Endothelial cell of hepatic sinusoid (primary cell): ENCODE results near the gene SPECC1L.

Source experiments
- in situ Hi-C: cut with HindIII; loops from 2 replicates; pipeline ENCODE4 v1.10.0; 2017; ENCODE audit warnings: low sequenced_read_pairs

Gene SPECC1L

DNA sequence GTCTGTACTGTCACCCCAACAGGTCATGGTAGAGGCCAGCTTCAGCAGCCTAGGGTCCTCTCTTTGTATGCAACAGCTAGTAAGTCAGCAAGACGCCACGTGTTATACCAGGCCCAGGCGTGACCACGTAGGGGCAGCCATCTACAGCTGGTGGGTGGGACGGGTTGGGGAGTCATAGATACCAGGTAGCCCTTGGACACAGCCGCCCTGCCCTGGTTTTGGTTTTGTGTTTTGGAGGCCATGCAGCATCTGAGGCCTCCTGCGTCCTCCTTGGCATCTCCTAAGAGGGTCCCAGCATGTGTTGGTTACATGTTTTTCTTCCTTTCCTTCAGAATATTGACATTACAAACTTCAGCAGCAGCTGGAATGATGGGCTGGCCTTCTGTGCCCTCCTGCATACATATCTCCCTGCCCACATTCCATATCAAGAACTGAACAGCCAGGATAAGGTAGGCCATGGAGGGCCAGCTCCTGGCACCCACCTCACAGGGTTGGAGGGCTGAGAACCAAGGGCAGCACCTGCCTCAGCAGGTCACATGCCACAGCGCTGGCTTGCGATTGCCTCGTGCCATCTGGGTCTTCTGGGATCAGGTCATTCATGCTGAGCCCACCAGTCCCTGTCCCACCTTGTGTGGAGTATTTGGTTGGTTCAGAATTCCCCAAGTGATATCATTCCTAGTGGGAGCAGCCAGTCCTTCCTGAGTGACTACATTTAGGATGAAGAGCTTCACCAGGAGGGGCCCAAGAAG is 140.8 kb downstream of the SPECC1L start:
- in situ Hi-C loops = no loop called here

DNA sequence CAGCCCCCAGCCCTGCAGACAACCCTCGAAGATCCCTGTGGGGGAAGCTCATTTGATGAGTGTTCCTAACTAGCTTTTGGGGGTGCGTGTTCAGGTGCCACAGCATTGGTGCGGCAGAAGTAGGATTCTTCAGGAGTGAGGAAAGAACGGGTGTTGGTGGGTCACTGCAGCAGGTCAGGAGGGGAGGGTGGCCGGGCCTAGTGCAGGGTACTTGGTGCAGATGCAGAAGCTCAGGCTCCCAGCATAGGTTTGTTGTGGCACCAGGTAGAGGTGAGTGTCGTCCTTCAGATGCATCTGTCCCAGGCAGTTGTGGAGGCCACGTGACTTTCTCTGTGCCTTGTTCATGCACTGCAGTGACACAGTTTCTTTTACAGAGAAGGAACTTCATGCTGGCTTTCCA is 141.6 kb downstream of the SPECC1L start:
- in situ Hi-C loops = no loop called here

DNA sequence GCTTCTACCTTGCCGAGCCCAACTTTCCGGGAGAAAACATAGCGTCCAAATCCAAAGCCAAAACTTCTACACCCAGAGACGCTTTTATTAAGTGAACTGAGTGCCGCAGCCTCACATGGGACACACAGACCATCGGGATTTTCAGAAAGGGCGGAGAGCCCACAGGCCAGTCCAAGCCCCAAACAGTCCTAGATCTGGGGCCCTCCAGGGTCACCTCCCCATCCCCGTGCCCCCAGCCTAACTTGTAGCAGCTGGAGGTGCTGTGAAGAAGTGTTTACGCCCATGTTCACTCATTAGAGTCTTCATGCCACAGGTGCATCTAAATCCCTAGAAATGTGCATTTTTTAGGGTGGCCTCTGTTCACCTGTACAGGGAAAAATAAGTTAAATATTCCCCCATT is 142.6 kb downstream of the SPECC1L start:
- in situ Hi-C loops = no loop called here

DNA sequence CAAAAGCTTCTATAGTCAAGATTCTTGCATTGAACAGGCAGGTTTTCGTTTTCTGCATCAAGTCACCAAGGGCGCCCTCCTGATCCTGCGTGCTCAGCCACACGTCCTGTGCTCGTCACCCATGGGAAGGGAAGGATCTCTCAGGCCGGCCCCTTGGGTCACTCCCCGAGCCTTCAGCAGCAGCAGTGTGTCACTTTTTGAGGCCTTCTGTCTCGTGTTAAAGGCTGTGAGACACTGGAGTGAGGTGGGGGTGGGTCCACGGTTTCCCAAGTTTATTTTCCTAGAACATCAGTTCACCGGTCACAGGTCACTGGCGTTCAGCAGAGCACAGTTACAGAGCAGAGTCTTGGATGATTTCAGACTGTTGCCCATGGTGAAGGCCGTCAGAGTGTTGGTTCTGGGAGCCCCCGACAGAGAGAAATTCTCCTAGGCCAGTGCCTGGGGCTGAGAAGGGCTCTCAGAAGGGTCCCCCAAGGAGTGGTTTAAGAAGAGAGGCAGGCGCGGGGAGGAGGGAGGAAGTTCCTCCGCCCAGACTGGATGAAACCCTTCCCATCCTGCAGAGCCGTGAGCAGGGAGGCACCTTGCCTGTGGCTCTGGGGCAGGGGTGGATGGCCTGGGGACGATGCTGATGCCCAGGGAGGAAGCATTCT is 143.2 kb downstream of the SPECC1L start:
- in situ Hi-C loops = no loop called here

DNA sequence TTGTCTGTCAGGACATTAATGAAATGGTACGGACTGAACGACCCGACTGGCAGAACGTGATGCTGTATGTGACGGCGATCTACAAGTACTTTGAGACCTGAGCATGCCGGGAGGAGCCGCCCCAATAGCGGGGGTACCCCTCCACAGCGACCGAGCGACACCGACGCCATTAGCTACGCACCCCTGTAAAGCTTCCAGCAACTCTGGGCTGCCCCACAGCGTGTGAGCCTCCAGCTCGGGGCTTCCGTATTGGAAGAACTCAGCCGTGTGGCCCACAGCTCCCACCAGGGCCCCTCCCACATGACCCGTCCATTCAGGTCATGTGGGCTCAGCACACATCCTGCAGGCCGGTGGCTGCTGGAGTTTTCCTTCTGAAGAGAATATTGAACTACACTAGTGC is 143.9 kb downstream of the SPECC1L start:
- in situ Hi-C loops = no loop called here

DNA sequence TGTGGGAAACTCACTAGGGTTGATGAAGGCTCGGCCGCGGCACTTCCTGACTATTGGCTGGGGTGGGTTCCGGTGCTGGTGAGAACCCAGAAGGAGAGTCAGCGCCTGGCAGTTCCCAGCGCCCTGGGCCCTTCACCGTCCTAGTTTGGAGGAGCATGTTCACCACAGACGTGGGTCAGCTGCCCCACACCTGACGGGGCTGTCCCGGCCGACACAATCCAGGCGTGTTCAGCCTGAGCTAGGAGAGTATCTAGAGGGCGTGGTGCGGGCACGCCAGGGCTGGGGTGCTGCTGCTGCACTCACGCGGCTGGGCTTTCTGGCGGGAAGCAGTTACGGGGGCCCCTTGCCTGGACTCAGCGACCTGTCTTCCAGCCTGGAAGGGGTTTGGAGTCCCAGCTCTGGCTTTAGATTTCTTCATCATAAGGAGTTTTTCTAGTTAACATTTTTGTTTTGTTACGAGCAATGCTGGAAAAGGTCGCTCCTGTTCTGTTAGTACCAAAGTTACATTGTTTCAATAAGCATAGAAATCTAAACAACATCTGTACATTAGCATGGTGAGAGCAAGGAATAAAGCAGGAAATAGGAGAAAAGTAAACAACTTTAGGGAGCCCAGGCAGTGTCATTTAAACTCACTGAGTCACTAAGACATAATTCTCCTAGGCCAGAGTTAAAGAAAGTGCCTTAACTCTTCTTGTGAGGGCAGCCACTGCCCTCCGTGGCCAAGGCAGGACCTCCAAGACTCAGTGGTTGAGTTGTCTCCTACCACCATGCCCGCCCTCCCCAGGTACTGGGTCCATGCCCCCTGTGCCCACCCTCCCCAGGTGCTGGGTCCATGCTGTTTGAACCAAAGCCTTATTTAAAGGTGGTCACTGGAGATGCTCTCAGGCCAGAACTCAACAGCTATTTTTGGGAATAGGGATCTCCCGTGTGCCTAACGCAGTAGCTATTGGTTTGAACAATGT is 144.6 kb downstream of the SPECC1L start:
- in situ Hi-C loops = no loop called here

DNA sequence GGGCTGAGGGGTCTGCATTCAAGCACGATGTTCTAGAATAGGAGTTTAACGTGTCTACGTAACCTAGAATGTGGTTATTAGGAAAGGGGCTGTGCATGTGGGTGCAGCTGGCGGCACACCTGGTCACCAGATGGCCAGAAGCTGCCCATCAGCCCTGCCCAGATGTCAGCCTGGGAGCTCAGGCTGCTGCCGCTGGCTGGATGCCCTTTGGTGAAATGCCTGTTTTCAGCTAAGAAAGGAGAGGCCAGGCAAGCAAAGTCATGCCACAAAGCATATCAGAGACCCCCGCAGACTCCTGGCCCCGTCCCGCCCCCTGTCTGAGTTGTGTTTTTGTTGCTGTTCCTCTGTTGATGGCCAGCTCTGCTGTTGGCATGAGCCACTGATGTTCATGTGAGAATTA is 145.5 kb downstream of the SPECC1L start:
- in situ Hi-C loops = no loop called here

DNA sequence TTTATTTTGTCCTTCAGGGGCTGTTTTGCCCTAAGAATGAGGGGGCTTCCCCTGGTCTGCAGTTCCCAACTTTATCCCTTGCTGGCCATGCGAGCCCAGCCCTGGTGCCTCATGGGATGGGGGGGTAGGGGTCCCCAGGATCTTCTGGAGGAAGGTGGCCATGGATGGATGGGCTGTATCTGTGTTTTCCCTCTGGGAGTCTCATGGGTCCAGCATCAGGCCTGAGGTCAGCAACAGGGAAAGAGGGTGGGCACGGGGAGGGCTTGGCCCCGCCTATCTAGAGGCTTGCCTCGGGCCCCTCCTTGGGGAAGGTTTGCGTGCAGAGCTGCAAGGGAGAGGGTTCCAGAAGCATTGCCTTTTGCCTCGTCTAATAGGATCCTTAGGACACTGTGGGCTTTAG is 146.0 kb downstream of the SPECC1L start:
- in situ Hi-C loops = no loop called here

DNA sequence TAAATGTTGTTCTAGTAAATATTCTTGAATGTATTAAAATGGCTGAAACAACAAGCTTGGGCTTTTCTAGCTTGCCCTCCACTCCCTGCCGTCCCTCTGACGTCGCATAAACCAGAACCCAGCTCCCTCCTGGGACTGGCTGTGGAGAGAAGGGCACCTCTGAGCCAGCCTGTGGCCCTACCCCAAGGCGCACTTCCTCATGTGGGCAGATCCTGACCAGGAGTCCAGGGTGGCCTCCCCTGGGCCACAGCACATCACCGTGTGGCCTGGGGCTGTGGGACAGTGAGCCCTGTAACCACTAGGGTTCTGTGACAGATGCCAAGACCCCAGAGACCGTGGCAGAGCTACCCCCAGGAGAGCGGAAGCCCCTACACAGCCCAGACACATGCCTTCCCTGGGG is 146.6 kb downstream of the SPECC1L start:
- in situ Hi-C loops = no loop called here

DNA sequence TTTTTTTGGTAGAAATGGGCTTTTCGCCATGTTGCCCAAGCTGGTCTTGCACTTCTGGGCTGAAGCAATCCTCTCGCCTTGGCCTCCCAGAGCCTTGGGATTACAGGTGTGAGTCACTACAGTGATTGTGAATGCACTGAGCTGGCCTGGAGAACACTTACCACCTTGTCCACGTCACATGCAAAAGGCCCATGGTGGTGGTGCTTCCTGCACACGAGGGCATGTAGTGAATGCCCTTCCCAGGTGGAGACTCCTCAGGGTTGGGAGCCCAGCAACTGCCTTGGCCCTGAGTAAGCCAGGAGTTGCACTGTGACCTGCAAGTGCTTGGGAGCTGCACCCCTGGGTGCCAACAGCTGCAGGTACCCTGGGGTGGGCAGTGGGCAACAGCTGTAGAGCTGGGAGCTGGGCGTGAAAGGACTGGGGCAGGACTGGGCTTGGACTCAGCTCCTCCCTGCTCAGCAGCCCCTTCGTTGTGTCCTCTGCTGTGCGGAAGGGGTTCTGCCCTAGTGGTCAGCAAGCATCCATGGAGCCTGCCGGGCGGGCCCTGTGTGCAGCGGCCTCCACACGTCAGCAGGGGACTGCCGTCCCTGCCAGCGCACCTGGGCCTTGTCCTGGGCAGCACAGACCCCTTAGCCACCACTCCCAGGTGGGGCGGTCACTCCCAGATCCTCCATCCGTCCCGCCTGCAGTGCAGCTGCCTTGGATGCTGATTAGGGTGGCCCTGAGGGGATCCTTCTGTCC is 147.4 kb downstream of the SPECC1L start:
- in situ Hi-C loops = no loop called here

DNA sequence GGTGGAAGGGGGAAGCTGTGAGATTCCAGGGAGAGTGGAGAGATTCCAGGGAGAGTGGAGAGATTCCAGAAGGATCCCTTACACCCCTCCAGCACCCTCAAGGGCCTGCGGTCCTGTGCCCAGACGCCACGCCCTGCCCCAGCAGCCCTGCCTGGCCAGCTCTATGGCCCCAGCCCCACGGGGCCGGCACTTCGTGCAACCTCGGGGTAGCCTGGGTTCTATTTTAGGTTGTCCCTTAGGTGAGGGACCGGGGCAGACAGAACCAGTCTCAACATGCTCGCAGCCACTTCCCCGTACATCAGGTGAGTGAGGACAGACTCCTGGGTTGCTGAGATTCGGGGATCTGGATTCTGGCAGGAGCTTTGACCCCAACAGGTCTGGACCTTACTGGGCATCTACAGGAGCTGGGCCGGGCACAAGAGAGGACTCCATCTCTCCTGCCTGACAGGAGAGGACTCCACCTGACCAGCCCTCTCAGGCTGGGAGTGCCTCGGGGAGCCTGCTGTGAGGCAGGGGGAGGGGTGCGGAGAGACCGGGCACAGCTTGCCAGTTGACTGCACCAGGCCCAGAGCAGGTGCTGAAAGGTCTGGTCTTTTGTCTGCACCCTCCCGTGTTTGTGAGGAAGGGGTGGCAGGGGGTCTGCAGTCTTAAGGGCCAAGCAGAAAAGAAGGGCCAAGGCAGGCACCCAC is 148.3 kb downstream of the SPECC1L start:
- in situ Hi-C loops = no loop called here

DNA sequence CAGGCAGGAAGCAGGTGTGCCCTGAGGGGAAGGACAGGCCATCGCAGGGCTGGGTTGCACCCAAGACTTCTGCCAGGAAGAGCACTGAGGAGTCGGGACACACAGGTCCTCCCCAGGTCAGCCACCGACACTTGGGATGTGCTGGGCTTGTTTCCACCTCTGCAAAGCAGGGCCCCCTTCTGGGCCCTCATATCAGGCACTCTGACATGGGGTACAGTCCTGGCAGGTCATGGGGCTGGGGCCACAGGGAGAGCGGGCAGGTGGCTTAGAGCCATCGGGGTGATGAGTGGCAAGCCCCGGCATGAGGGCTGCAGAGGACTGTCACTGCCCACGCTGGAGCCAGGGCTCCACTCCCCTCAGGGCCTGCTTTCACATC is 148.8 kb downstream of the SPECC1L start:
- in situ Hi-C loops = no loop called here

DNA sequence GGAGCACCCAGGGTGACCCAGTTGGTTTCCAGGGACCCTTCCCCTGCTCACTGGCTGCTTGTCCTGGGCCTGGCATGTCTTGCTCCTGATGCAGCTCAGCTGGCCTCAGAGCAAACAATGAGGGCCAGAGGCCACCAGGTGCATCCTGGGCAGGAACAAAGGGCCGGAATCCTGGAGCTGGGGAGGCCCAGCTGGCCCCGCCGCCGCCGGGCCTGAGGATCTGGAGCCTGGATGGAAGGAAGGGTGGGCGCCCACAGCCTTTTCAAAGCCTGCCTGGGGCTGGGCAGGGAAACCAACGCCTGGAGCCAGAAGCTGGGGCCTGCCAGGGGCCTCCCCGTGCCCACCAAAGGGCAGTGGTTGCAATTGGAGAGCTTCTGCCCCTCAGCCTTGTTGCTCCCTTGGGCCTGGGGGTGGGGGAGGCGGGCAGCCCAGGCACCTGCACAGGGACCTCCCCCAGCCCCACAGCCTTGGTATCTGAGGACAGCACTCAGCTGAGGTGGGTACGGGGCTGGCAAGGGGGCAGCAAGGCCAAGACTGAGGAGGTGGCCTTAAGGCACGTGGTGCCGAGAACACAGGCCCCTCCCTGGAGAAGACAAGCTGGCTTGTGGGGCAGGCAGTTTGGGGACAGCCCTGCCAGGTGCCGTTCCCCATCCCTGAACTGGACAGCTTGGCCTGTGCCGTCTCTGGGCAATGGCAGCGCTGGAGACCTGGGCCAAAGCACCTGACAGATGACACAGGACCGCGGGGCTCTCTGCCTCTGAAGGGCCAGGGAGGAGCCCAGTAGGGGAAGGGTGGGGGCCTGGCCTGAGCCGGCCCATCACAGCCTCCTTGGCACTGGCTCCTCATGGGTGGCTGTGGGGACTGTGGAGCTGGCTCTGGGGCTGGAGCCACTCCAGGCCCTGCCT is 149.7 kb downstream of the SPECC1L start:
- in situ Hi-C loops = no loop called here

DNA sequence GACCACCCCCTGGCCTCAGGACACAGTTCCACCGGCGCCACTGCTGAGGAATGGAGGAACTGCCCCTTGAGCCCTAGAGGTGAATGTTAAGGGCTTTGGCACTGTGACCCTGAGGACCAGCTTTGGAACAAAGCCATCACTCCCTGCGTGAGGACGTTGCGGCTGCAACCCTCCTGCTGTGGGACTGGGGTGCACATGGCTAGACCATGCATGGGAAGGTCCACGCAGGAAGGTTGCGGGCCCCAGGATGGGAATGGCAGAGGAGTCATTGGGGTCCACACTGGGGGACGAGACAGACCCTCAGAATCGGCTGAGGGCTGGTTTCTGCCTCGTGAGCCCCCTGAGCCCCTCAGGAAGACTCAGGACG is 150.3 kb downstream of the SPECC1L start:
- in situ Hi-C loops = no loop called here

DNA sequence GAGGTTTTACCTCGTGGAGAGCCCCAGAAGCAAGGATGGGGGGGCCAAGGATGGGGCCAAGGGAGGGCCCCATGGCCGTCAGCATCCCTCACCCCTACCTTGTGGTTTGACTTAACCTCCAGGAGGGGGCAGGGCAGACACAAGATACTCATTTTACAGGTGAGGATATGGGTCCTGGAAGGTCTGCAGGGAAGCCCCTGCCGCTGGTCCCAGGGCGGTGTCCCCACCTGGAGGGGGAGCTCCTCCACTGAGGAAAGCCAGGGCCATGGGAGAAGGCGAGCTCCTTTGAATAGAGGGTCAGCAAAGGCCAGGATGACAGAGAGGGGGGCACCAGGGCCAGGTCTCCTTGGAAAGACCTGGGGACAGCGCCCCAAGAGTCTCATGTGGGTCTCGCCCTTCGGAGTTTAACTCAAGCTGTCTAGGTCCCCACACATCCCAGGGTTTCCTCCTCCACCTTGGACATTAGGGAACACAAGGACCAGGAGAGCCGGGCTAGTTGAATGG is 150.8 kb downstream of the SPECC1L start:
- in situ Hi-C loops = no loop called here

DNA sequence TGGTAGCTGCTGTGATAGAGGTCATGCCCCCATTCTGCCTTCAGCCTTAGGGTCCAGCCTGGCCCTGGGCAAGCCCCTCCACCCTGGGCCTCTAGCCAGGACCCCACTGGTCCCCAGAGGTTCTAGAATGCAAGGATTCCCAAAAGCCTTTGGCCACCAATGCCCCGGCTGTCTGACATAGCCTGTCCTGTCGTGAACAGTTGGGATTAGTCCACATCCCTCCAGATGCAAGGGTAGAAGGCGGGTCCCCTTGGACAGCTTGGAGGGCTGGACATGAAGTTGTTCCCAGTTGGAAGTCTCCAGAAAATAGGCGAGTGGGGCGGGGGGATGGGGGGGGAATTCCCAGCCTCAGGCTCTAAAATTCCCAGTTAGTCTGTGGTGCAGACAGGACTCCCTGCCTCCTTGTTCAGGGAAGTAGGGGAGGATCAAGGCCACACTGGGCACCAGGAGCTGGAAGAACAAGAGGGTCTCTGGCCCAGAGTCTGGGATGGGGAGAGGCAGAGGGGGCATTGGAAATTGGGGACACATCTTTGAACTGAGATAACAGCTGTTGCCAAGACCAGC is 151.6 kb downstream of the SPECC1L start:
- in situ Hi-C loops = no loop called here

DNA sequence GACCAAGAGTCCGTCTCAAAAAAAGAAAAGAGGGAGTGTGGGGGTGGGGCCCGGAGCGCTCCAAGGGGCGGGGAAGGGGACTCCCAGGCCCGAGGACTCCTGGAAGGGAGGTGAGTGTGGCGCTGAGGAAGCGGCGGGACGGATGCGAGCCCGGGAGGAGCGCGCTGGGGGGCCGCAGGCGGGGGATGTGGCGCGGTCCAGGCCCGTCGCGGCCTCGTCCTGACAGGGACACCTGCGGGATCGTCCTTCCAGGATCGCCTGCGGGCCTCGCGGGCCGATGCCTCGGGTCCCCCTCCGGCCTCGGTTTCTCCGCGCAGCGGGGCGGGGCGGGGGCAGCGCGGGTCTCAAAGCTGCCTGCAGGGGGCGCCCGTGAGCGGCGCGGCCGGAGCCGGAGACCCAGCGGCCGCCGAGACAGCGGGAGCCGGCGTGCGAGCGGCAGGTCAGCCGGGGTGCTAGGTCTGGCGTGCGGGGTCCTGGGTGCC is 152.9 kb downstream of the SPECC1L start:
- in situ Hi-C loops = no loop called here

DNA sequence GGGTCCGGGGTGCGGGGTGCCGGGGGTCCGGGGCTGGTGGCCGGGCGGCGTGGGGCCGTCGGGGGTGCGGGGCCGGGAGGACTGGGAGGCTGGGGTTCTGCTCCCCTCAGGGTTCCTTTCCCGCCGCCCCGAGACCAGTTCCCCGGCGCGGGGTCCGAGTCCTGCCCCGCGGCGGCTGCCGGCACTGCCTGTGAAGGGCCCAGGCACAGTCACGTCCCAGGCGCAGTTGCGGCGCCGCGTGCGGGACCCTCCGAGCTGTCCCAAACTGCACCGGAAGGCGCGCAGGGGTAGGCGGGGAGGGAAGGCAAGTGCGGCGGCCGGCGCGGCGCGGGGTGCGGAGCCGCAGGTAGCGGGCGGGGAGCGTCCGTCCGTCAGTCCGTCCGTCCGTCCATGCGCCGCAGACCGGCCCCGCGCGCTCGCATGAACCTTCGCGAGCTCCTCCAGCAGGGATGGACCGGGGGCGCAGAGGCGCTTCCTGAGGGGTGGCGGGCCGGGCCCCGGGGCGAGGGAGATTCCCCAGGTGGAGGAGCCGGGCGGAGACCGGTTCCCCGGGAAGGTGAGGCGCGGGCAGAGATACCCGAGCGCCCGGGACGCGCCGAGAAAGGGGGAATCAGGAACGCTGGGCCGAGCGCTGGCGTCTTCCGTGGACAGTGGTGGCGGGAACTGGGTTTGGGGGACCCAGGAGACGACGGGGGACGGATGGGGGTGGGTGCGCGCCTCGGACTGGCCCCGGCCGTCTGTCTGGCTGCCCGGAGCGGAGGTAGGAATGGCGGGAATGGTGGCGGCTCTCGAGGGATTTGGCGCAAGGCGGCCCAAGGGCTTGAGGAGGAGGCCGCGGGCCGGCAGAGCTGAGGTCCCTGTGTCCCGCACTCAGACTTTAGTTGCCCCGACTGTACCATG is 153.6 kb downstream of the SPECC1L start:
- in situ Hi-C loops = no loop called here
